ENCODE data around the gene IFT81.

GRCh38 chr12:110159671-110160245 is 35.6 kb downstream of the IFT81 start:
- no peak for TF ChIP-seq CTCF (IDR thresholded peaks at IDR 0.05)
- no peak for TF ChIP-seq POLR2A (IDR thresholded peaks at IDR 0.05)
